ENCODE data around the gene KCNK10. TPM values are rescaled to one million over a fixed set of nuclear protein-coding genes. Genes with fewer than 3 reads are reported as not detected.

Gene KCNK10
- total and polyA plus RNA-seq, 9 donors = 0.01 to 0.23 (median 0.04) TPM; not detected in 4

DNA sequence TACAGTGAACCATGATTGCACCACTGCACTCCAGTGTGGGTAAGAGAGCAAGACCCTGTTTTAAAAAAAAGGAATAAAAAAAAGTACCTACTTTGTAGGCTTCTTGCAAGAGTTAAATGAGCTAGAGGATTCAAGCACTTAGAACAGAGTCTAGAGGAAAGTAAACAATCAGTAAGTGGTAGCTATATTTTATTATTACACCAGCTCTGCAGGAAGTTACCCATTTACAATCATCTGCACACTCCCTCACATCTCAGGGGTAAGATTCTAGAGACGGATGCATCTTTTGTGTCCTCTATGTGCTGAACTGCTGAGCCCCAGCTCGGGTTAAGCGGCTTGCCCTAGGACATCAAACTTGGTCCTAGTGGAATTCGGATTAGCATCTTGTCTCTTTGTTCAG, 67.3 kb downstream of the KCNK10 start:
- Histone ChIP-seq H3K27me3 (ENCODE audit: control insufficient read depth, insufficient read depth, low read length) (peaks cover 4% of the 10 kb centered on the region), H3K36me3 (ENCODE audit: control insufficient read depth, insufficient read depth, low read length) (no peaks in the 10 kb centered on the region), H3K4me1 (ENCODE audit: control insufficient read depth, insufficient read depth, low read length) (no peaks in the 10 kb centered on the region), H3K9me3 (replicated peaks; ENCODE audit: control insufficient read depth, low read depth, low read length) (no peaks in the 10 kb centered on the region), H3K27ac (ENCODE audit: low read length) (no peak overlapping the region), H3K4me3 (ENCODE audit: low read length) (no peak overlapping the region)
- WGBS (ENCODE audit: insufficient coverage) = 53% methylated on average over 2 of the region's 4 CpGs
- DNase-seq = no peak

DNA sequence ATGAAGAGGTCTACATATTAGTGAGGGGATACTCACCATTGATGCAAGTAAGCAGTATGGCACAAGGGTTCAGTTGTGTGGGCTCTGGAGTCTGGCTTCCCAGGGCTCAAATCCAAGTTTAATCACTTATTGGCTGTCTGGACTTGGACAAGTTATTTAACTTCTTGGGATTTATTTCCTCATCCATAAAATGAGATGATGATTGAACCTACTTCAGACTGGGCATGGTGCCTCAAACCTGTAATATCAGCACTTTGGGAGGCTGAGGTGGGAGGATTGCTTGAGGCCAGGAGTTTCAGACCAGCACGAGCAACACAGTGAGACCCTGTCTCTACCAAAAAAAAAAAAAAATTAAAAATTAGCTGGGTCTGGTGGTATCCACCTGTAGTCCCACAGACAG, 67.9 kb downstream of the KCNK10 start:
- no CpG with 5 or more reads among the region's 1 CpG for WGBS (ENCODE audit: insufficient coverage)
- Histone ChIP-seq H3K36me3 (ENCODE audit: control insufficient read depth, insufficient read depth, low read length) (no peaks in the 10 kb centered on the region), H3K4me3 (ENCODE audit: low read length) (no peak overlapping the region), H3K27ac (ENCODE audit: low read length) (no peak overlapping the region), H3K9me3 (replicated peaks; ENCODE audit: control insufficient read depth, low read depth, low read length) (no peaks in the 10 kb centered on the region), H3K4me1 (ENCODE audit: control insufficient read depth, insufficient read depth, low read length) (no peaks in the 10 kb centered on the region), H3K27me3 (ENCODE audit: control insufficient read depth, insufficient read depth, low read length) (peaks cover 4% of the 10 kb centered on the region)
- no peak for DNase-seq

DNA sequence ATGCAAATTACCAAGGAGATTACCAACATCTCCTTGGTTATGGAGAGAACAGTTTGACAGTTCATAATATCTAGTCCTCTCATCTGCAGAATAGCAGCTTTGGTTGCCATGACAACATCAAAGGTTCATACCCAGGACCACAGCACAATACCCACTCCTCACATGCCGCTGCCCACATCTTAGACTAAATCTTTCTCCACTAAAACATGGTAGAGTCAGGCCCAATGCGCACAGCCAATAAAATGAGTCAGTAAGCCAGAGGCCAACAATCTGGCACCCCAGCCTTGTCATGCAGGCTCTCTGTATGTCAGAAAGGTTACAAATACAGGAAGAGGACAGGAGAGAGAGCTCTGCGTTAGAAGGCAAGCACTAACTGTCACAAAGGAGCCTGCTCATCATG, 70.6 kb downstream of the KCNK10 start:
- no peak overlapping the region for H3K27ac ChIP-seq (ENCODE audit: low read length)
- WGBS (ENCODE audit: insufficient coverage) = 93% methylated on average over 2 of the region's 3 CpGs
- no peaks in the 10 kb centered on the region for H3K9me3 ChIP-seq (replicated peaks; ENCODE audit: control insufficient read depth, low read depth, low read length)
- H3K4me1 ChIP-seq (ENCODE audit: control insufficient read depth, insufficient read depth, low read length) = no peaks in the 10 kb centered on the region
- peaks cover 4% of the 10 kb centered on the region for H3K27me3 ChIP-seq (ENCODE audit: control insufficient read depth, insufficient read depth, low read length)
- no peak for DNase-seq
- H3K4me3 ChIP-seq (ENCODE audit: low read length) = no peak overlapping the region
- no peaks in the 10 kb centered on the region for H3K36me3 ChIP-seq (ENCODE audit: control insufficient read depth, insufficient read depth, low read length)

DNA sequence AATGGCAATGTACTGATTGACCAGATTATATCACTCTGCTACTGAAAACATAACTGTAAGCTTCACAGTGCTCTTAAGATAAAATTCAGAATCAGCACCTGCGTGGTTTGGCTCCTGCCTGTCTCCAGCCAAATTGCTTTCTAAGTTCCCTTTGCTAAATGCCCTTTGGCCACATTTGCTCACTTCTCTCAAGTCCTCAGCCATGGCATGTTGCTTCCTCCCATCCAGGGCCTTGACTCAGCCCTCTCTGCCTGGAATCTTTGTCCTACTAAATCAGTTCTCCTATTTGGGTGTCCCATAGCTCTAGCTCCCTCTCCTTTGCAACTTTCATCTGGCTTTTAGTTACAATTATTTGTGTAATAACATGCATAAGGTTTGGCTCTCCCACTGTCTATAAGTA, 71.4 kb downstream of the KCNK10 start:
- H3K27ac ChIP-seq (ENCODE audit: low read length) = no peak overlapping the region
- H3K36me3 ChIP-seq (ENCODE audit: control insufficient read depth, insufficient read depth, low read length) = no peaks in the 10 kb centered on the region
- peaks cover 4% of the 10 kb centered on the region for H3K27me3 ChIP-seq (ENCODE audit: control insufficient read depth, insufficient read depth, low read length)
- no peak overlapping the region for H3K4me3 ChIP-seq (ENCODE audit: low read length)
- WGBS (ENCODE audit: insufficient coverage) = 69% methylated on average over 1 of the region's 1 CpG
- H3K4me1 ChIP-seq (ENCODE audit: control insufficient read depth, insufficient read depth, low read length) = no peaks in the 10 kb centered on the region
- no peak for DNase-seq
- no peaks in the 10 kb centered on the region for H3K9me3 ChIP-seq (replicated peaks; ENCODE audit: control insufficient read depth, low read depth, low read length)

DNA sequence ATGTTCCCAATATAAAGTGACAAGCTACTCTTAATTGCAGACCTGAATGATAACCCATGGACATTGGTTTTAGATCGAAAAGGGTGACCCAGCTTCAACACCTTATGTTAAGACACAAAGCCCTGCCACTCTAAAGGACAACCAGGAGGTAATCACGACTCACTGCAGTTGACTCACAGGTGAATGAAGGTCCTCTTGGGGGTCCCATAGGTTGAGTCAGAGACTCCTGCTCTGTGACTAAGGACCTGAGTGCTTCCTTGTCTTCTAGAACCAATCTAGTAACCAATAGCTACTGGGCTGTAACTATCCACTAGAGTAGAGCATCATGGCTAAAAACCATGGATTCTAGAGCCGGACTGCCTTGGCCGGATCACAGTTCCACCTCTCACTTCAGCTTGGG, 73.8 kb downstream of the KCNK10 start:
- WGBS (ENCODE audit: insufficient coverage) = 67% methylated on average over 1 of the region's 4 CpGs

DNA sequence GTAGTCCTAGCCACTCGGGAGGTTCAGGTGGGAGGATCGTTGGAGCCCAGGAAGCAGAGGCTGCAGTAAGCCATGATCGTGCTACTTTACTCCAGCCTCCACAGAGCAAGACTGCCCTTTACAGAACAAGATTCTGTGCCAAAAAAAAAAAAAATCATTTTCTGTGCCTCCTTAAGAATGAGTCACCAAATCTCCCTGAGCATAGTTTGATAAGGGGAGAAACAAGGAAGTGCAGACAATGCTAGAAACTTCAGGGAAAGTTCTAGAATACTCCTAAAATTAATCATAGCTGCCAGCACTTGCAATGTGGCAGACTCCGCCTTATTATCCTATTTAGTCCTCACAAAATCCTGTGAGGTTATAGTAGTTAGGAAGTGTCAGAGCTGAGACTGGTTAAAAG, 74.5 kb downstream of the KCNK10 start:
- Histone ChIP-seq H3K27me3 (ENCODE audit: control insufficient read depth, insufficient read depth, low read length) (peaks cover 4% of the 10 kb centered on the region), H3K27ac (ENCODE audit: low read length) (no peak overlapping the region), H3K36me3 (ENCODE audit: control insufficient read depth, insufficient read depth, low read length) (no peaks in the 10 kb centered on the region), H3K9me3 (replicated peaks; ENCODE audit: control insufficient read depth, low read depth, low read length) (no peaks in the 10 kb centered on the region), H3K4me1 (ENCODE audit: control insufficient read depth, insufficient read depth, low read length) (no peaks in the 10 kb centered on the region), H3K4me3 (ENCODE audit: low read length) (no peak overlapping the region)
- 100% methylated on average over 2 of the region's 4 CpGs for WGBS (ENCODE audit: insufficient coverage)
- DNase-seq = no peak

More for the DNA sequence above, 73.8 kb downstream of the KCNK10 start:
- peaks cover 4% of the 10 kb centered on the region for H3K27me3 ChIP-seq (ENCODE audit: control insufficient read depth, insufficient read depth, low read length)
- DNase-seq = no peak
- H3K27ac ChIP-seq (ENCODE audit: low read length) = no peak overlapping the region
- H3K36me3 ChIP-seq (ENCODE audit: control insufficient read depth, insufficient read depth, low read length) = no peaks in the 10 kb centered on the region
- H3K4me3 ChIP-seq (ENCODE audit: low read length) = no peak overlapping the region
- H3K9me3 ChIP-seq (replicated peaks; ENCODE audit: control insufficient read depth, low read depth, low read length) = no peaks in the 10 kb centered on the region
- no peaks in the 10 kb centered on the region for H3K4me1 ChIP-seq (ENCODE audit: control insufficient read depth, insufficient read depth, low read length)

DNA sequence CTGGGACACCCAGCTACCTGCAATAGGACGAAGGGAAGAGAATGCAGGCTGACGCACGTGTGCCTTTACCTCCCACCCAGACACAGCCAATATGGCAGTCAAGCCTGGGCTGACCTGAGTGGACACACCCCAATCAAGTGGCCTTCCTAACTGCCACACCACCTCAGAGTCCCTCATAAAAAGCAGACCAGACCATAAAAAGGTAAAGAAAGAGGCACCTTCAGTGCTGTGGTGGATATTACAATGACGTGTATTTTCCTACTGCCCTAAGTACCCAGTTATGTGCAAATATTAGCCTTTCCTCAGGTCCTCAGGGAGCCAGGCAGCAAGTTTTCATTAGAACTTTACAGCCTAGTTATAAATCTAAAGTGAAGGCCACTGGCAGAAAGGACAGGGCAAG, 75.8 kb downstream of the KCNK10 start:
- H3K27me3 ChIP-seq (ENCODE audit: control insufficient read depth, insufficient read depth, low read length) = peaks cover 2% of the 10 kb centered on the region
- WGBS (ENCODE audit: insufficient coverage) = 93% methylated on average over 2 of the region's 4 CpGs

DNA sequence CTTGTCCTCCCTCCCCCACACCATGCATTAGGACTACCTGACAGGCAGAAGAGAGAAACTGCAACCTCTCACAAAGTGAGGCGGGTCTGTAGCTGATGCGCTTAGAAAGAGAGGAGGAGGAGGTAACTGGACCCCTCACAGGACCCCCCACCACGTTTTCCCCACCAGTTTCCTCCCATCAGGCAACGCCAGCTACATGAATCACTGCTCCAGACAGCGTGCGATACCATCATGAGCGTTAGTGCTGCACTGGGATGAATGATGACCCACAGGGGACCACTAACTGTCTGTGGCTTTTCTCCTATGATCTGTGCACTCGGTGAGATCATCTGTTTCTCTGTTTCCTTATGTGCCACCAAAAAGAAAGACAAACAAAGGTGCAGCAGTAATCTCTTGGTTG, 77.7 kb downstream of the KCNK10 start:
- no peaks in the 10 kb centered on the region for H3K4me1 ChIP-seq (ENCODE audit: control insufficient read depth, insufficient read depth, low read length)
- no peak overlapping the region for H3K4me3 ChIP-seq (ENCODE audit: low read length)
- H3K36me3 ChIP-seq (ENCODE audit: control insufficient read depth, insufficient read depth, low read length) = no peaks in the 10 kb centered on the region
- H3K27ac ChIP-seq (ENCODE audit: low read length) = no peak overlapping the region
- 0% methylated on average over 1 of the region's 8 CpGs for WGBS (ENCODE audit: insufficient coverage)
- H3K27me3 ChIP-seq (ENCODE audit: control insufficient read depth, insufficient read depth, low read length) = peaks cover 2% of the 10 kb centered on the region
- no peak for DNase-seq
- H3K9me3 ChIP-seq (replicated peaks; ENCODE audit: control insufficient read depth, low read depth, low read length) = no peaks in the 10 kb centered on the region

More for the DNA sequence above, 75.8 kb downstream of the KCNK10 start:
- H3K27ac ChIP-seq (ENCODE audit: low read length) = no peak overlapping the region
- no peak for DNase-seq
- H3K4me3 ChIP-seq (ENCODE audit: low read length) = no peak overlapping the region
- no peaks in the 10 kb centered on the region for H3K4me1 ChIP-seq (ENCODE audit: control insufficient read depth, insufficient read depth, low read length)
- H3K36me3 ChIP-seq (ENCODE audit: control insufficient read depth, insufficient read depth, low read length) = no peaks in the 10 kb centered on the region
- no peaks in the 10 kb centered on the region for H3K9me3 ChIP-seq (replicated peaks; ENCODE audit: control insufficient read depth, low read depth, low read length)

DNA sequence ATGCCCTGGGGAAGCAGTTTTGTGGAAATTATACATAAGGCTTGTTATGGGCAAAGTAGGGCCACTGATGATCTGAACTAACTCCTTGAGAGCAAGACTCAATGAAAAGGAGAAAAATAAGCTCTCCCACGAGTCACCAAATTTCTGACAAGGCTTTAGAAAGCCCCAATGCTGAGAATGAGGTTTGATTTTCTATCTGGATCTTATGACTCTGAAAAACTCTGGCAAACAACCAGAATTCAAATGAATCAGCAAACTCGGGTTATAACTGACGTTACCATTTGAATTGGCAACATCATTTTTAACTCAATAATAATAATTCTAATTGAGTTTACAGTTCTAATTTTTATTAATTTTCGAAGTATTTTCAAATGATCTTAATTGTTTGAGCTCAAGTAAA, 79.1 kb downstream of the KCNK10 start:
- WGBS (ENCODE audit: insufficient coverage) = no CpG with 5 or more reads among the region's 4 CpGs
- H3K9me3 ChIP-seq (replicated peaks; ENCODE audit: control insufficient read depth, low read depth, low read length) = no peaks in the 10 kb centered on the region
- peaks cover 2% of the 10 kb centered on the region for H3K27me3 ChIP-seq (ENCODE audit: control insufficient read depth, insufficient read depth, low read length)
- no peak for DNase-seq
- H3K4me1 ChIP-seq (ENCODE audit: control insufficient read depth, insufficient read depth, low read length) = no peaks in the 10 kb centered on the region
- no peaks in the 10 kb centered on the region for H3K36me3 ChIP-seq (ENCODE audit: control insufficient read depth, insufficient read depth, low read length)
- no peak overlapping the region for H3K27ac ChIP-seq (ENCODE audit: low read length)
- no peak overlapping the region for H3K4me3 ChIP-seq (ENCODE audit: low read length)

DNA sequence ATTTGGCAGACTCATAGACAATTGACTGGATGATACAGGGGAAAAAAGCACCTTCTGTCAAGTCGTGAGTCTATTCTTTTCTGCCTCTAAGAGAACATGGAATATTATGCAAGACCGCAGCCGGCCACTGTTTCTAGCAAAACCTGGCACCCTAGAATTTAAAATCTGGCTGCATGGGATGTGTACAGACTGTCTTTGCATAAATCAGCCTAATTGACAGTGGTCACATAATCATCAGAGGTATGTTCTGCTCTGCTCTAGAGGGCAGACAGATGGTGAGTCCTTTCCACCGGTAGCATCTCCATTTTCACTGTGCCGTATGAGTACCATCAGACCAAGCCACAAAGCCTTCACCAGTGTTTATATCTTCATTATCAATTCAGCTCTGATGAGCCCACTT, 80.6 kb downstream of the KCNK10 start:
- Histone ChIP-seq H3K9me3 (replicated peaks; ENCODE audit: control insufficient read depth, low read depth, low read length) (no peaks in the 10 kb centered on the region), H3K4me3 (ENCODE audit: low read length) (no peak overlapping the region), H3K36me3 (ENCODE audit: control insufficient read depth, insufficient read depth, low read length) (no peaks in the 10 kb centered on the region), H3K27ac (ENCODE audit: low read length) (no peak overlapping the region), H3K27me3 (ENCODE audit: control insufficient read depth, insufficient read depth, low read length) (peaks cover 2% of the 10 kb centered on the region), H3K4me1 (ENCODE audit: control insufficient read depth, insufficient read depth, low read length) (no peaks in the 10 kb centered on the region)
- WGBS (ENCODE audit: insufficient coverage) = 93% methylated on average over 2 of the region's 5 CpGs
- no peak for DNase-seq

DNA sequence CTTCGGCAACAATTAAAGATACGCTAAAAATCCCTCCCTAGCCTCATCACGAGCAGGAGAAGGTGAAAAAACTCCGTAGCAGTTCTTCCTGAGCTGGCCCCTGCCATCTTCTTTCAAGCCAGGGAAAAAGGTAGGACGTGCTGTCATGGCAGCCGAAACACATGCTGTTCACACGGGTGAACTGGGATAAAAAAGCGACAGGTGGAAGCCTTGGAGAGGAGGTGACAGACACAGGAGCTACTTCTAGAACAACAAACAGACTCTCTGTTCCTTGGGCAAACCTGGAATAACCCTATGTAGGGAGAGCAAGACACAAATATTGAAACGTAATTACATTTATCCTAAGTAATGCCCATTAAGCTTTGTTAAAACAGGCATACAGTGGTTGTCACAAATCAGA, 81.3 kb downstream of the KCNK10 start:
- no peak for DNase-seq
- 77% methylated on average over 4 of the region's 9 CpGs for WGBS (ENCODE audit: insufficient coverage)
- no peaks in the 10 kb centered on the region for H3K9me3 ChIP-seq (replicated peaks; ENCODE audit: control insufficient read depth, low read depth, low read length)
- no peaks in the 10 kb centered on the region for H3K4me1 ChIP-seq (ENCODE audit: control insufficient read depth, insufficient read depth, low read length)
- no peak overlapping the region for H3K4me3 ChIP-seq (ENCODE audit: low read length)
- H3K27me3 ChIP-seq (ENCODE audit: control insufficient read depth, insufficient read depth, low read length) = peaks cover 2% of the 10 kb centered on the region
- H3K27ac ChIP-seq (ENCODE audit: low read length) = no peak overlapping the region
- H3K36me3 ChIP-seq (ENCODE audit: control insufficient read depth, insufficient read depth, low read length) = no peaks in the 10 kb centered on the region
